ENCODE data around the gene PSMB5.

PSMB5 gene

GRCh38 chr14:23056956-23057756 lies 22.5 kb upstream of the PSMB5 start, which contains the start of gene CDH24:
TSS of gene CDH24 (minus strand) at chr14:23057520. CDS start at chr14:23055733, 1,787 bp downstream.
- H3K4me1 ChIP-seq, result peaks cover 14 to 66% (median 42%) of the 10 kb centered on the region in 10 experiments; a peak in 19 of 20 replicates
- peaks cover 3 to 11% (median 8%) of the 10 kb centered on the region in 11 experiments; a peak in 15 of 22 replicates for H3K27me3 ChIP-seq
- H3K4me3 ChIP-seq, result peak within 1 kb of the TSS; percentile 65 to 78 (median 72)
- TF ChIP-seq Cebpa-rat (IDR thresholded peaks at IDR 0.05), result no peak
- H3K27ac ChIP-seq, result peak within 1 kb of the TSS in 9 of 11 experiments; percentile 11 to 66 (median 59); a peak in 17 of 22 replicates
- peaks cover 30 to 68% (median 41%) of the 10 kb centered on the region in 11 experiments; a peak in 21 of 22 replicates for H4K20me1 ChIP-seq
- peaks cover 31 to 40% (median 36%) of the 10 kb centered on the region in 11 experiments for H3K36me3 ChIP-seq
- peak within 1 kb of the TSS; percentile 93 to 100 (median 99) for H3K4me2 ChIP-seq
- H3K9ac ChIP-seq, result peak within 1 kb of the TSS; percentile 64 to 82 (median 75)
- no peaks in the 10 kb centered on the region for H3K9me3 ChIP-seq (replicated peaks in 1 of 11)

- H4K20me1 ChIP-seq, result peaks cover 30 to 60% (median 37%) of the 10 kb centered on the region in 11 experiments; a peak in 21 of 22 replicates
- peak overlapping the region in 1 of 11 experiments; percentile 6; a peak in 4 of 22 replicates for H3K27ac ChIP-seq
- TF ChIP-seq Cebpa-rat (IDR thresholded peaks at IDR 0.05), result no peak
- H3K4me3 ChIP-seq, result peak overlapping the region; percentile 65 to 78 (median 72)
- H3K9ac ChIP-seq, result peak overlapping the region; percentile 45 to 82 (median 74); a peak in 18 of 22 replicates
- H3K4me1 ChIP-seq, result peaks cover 14 to 66% (median 42%) of the 10 kb centered on the region in 10 experiments; a peak in 19 of 20 replicates
- peak overlapping the region; percentile 93 to 100 (median 99) for H3K4me2 ChIP-seq
- no peaks in the 10 kb centered on the region for H3K9me3 ChIP-seq (replicated peaks in 1 of 11)
- peaks cover 3 to 11% (median 8%) of the 10 kb centered on the region in 11 experiments; a peak in 15 of 22 replicates for H3K27me3 ChIP-seq
- peaks cover 27 to 33% (median 31%) of the 10 kb centered on the region in 11 experiments for H3K36me3 ChIP-seq
Measured at GRCh38 chr14:23056145-23056955, 21.6 kb upstream of the PSMB5 start.

- H3K36me3 ChIP-seq, result peaks cover 21 to 26% (median 24%) of the 10 kb centered on the region in 11 experiments
- H3K4me1 ChIP-seq, result peaks cover 19 to 61% (median 40%) of the 10 kb centered on the region in 10 experiments; a peak in 19 of 20 replicates
- TF ChIP-seq Cebpa-rat (IDR thresholded peaks at IDR 0.05), result no peak
- H3K9me3 ChIP-seq (replicated peaks in 1 of 11), result no peaks in the 10 kb centered on the region
- peaks cover 25 to 53% (median 32%) of the 10 kb centered on the region in 11 experiments; a peak in 21 of 22 replicates for H4K20me1 ChIP-seq
- no peak overlapping the region for H3K4me3 ChIP-seq
- H3K27me3 ChIP-seq, result peaks cover 3 to 11% (median 8%) of the 10 kb centered on the region in 11 experiments; a peak in 15 of 22 replicates
- H3K4me2 ChIP-seq, result peak overlapping the region in 10 of 11 experiments; percentile 96 to 100 (median 99); a peak in 18 of 22 replicates
- H3K9ac ChIP-seq, result peak overlapping the region in 6 of 11 experiments; percentile 23 to 82 (median 78); a peak in 6 of 22 replicates
- 0 out of 22 replicates have a peak overlapping the region, but pooled peaks of 1 of the 11 experiments have one; percentile 29 for H3K27ac ChIP-seq
Measured at GRCh38 chr14:23055621-23056144, 21.0 kb upstream of the PSMB5 start.

GRCh38 chr14:23055147-23055550 lies 20.4 kb upstream of the PSMB5 start:
- TF ChIP-seq Cebpa-rat (IDR thresholded peaks at IDR 0.05), result no peak
- Histone ChIP-seq H3K36me3 (peaks cover 16 to 21% (median 19%) of the 10 kb centered on the region in 11 experiments), H3K9me3 (replicated peaks in 1 of 11) (no peaks in the 10 kb centered on the region), H3K27me3 (peaks cover 3 to 11% (median 8%) of the 10 kb centered on the region in 11 experiments; a peak in 15 of 22 replicates), H3K27ac (0 out of 22 replicates have a peak overlapping the region, but pooled peaks of 1 of the 11 experiments have one; percentile 29), H4K20me1 (peaks cover 20 to 48% (median 27%) of the 10 kb centered on the region in 11 experiments; a peak in 21 of 22 replicates), H3K4me2 (peak overlapping the region in 6 of 11 experiments; percentile 96 to 100 (median 100); a peak in 10 of 22 replicates), H3K4me3 (no peak overlapping the region), H3K9ac (peak overlapping the region in 3 of 11 experiments; percentile 26 to 82 (median 81); a peak in 4 of 22 replicates), H3K4me1 (peaks cover 19 to 55% (median 36%) of the 10 kb centered on the region in 10 experiments; a peak in 19 of 20 replicates)

GRCh38 chr14:23054000-23054811 lies 19.5 kb upstream of the PSMB5 start:
- Histone ChIP-seq H3K27ac (no peak overlapping the region), H3K9ac (no peak overlapping the region), H3K4me1 (peaks cover 18 to 46% (median 31%) of the 10 kb centered on the region in 10 experiments; a peak in 19 of 20 replicates), H3K9me3 (replicated peaks in 1 of 11) (no peaks in the 10 kb centered on the region), H4K20me1 (peaks cover 11 to 39% (median 17%) of the 10 kb centered on the region in 11 experiments; a peak in 21 of 22 replicates), H3K36me3 (peaks cover 7 to 12% (median 10%) of the 10 kb centered on the region in 11 experiments), H3K4me2 (no peak overlapping the region), H3K27me3 (peaks cover 3 to 11% (median 8%) of the 10 kb centered on the region in 11 experiments; a peak in 15 of 22 replicates), H3K4me3 (no peak overlapping the region)
- TF ChIP-seq Cebpa-rat (IDR thresholded peaks at IDR 0.05), result no peak

- peaks cover 4 to 31% (median 9%) of the 10 kb centered on the region in 11 experiments; a peak in 21 of 22 replicates for H4K20me1 ChIP-seq
Measured at GRCh38 chr14:23053426-23053825, 18.7 kb upstream of the PSMB5 start.

GRCh38 chr14:23052671-23053070 lies 18.0 kb upstream of the PSMB5 start:
- no peak overlapping the region for H3K4me2 ChIP-seq
- peaks cover 16 to 31% (median 21%) of the 10 kb centered on the region in 10 experiments; a peak in 19 of 20 replicates for H3K4me1 ChIP-seq
- H4K20me1 ChIP-seq, result peaks cover 0 to 23% (median 4%) of the 10 kb centered on the region in 11 experiments; a peak in 13 of 22 replicates
- H3K36me3 ChIP-seq, result no peaks in the 10 kb centered on the region; a peak in 2 of 22 replicates
- no peaks in the 10 kb centered on the region for H3K9me3 ChIP-seq (replicated peaks in 1 of 11)
- H3K27me3 ChIP-seq, result peaks cover 3 to 11% (median 8%) of the 10 kb centered on the region in 11 experiments; a peak in 15 of 22 replicates
- no peak overlapping the region for H3K4me3 ChIP-seq
- no peak for TF ChIP-seq Cebpa-rat (IDR thresholded peaks at IDR 0.05)
- peak overlapping the region in 3 of 11 experiments; percentile 18 to 44 (median 20); a peak in 2 of 22 replicates for H3K9ac ChIP-seq
- no peak overlapping the region for H3K27ac ChIP-seq

More at GRCh38 chr14:23053426-23053825, 18.7 kb upstream of the PSMB5 start:
- Histone ChIP-seq H3K9me3 (replicated peaks in 1 of 11) (no peaks in the 10 kb centered on the region), H3K36me3 (peaks cover 0 to 4% (median 2%) of the 10 kb centered on the region in 11 experiments; a peak in 8 of 22 replicates), H3K4me1 (peaks cover 18 to 38% (median 25%) of the 10 kb centered on the region in 10 experiments; a peak in 19 of 20 replicates), H3K27ac (no peak overlapping the region), H3K9ac (peak overlapping the region in 2 of 11 experiments; percentile 30 to 44; a peak in 2 of 22 replicates), H3K27me3 (peaks cover 3 to 11% (median 8%) of the 10 kb centered on the region in 11 experiments; a peak in 15 of 22 replicates), H3K4me3 (no peak overlapping the region), H3K4me2 (no peak overlapping the region)
- TF ChIP-seq Cebpa-rat (IDR thresholded peaks at IDR 0.05), result no peak

All from BLaER1 treated with 17β-estradiol and CSF1 and Interleukin-3, amounts not matched to agents 10 nM and 100 nM (cell line).